ENCODE data around the gene GNAZ.

Gene GNAZ

DNA sequence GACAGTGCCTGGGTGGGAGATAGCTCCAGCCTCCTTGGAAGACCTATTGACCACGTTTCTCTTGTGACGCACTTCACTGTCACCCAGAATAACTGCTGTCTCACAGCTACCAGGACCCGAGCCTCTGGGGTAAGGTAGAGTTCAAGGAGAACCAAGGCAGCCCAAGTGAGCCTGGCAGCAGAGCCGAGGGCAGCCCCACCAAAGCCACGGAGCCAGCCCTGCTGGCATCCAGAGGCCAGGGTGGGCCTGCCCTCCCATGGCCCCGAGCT is 38.7 kb downstream of the GNAZ start:
- no peak for DNase-seq

DNA sequence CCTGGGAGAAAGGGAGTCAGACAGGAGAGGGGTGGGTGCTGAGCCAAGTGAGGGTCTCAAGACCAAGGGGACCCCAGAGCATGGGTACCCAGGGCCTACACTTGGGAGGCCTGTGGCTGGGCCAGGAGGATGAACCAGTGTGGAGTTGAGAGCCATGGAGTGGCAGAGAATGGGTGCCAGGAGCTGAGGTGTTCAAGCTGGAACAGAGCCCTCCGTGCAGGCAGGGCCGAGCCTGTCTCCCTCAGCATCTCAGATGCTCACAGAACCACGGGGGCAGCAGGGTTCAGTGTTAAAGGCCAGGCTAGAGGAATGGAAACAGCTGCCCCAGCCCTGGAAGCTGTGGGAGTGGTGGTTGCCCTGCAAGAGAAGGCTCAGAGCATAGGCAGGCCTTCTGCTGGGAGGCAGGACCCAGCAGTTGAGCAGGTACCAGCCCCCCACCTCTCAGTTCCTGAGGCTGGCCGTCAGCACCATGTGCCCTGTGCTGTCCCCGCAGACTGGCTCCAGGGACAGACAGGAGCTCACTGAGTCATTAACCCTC is 39.2 kb downstream of the GNAZ start:
- DNase-seq, result no peak

DNA sequence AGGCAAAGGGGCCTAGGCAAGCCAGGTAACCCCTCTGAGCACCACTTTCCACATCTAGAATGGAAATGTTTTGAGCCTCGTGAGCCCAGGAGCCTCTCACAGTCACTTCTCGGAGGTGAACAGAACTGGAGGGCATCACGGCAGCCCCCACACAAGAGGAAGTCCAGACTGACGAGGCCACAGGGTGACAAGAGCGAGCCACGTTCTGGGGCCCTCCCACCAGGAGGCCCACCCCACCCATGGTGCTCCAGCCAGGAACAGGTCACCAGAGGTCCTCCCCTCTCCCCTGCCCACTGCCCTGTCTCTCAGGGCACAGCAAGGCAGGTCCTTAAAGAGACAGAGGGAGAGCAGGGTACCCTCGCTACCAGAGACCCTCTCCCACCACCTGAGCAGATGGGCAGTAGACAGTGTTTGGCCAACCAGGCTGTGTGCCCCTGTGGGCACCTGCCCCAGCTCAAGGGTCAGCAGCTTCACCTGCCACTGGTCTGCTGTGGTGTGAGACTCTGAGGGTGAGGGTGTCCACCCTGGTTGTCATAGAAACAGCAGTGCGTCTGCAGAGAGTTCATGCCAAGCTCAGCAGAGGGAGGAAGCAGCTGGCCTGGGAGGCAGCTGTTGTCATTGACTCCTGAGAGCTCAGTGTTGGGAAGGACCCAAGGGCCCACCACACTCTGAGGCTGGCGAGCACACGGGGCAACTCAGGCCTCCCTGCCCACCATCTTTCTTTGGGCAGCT is 40.0 kb downstream of the GNAZ start:
- no peak for DNase-seq

DNA sequence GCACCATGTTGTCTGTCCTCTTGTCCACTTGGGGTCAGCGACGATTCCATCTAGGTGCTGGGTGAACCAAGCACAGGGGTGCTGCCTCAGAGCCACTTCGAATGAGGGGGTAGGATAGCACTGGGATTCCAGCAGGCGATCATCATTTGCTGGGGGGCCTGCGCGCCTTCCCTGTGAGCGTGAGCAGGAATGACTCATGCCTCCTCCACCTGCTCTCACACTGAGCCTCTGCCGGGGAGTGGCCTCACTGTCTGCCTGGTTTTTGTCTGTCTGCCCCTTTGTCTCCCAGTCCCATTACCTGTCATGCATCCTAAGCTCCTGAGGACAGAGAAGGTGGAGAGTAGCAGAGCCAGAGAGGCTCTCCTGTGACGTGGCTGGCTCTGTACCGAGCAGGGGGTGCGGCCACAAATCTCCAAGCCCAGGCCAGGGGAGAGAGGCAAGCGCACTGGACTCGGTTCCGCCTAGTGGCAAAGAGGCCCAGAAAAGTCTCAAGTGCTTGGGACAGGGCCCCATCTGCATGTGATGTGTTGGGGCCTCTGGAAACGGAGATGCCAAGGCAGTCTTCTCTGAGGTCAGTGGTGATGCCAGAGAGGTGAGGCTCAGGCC is 40.7 kb downstream of the GNAZ start:
- no peak for DNase-seq

DNA sequence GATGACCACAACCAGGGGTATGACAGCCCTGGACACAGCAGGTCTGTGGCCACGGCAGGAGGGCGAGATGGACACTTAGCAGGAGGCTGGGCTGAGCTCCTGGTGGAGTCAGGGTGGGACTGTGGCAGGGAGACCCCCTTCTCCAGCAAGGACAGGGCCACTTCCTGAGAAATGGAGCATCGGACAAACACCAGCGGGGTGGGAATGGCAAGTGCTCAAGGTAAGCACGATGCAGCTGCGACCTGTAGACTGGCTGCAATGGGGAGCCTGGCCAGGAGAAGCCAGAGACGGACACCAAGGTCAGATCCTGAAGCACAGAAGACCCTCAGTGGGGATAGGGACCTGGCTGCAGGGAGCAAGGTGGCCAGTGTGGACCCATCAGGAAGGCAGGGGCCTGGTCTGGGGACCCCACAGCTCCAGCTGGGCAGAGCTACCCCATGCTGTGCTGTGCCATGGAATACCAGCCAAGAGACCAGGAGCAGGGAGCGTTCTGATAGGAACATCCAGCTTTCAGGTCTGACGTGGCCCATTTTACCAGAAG is 42.2 kb downstream of the GNAZ start:
- DNase-seq, result no peak

DNA sequence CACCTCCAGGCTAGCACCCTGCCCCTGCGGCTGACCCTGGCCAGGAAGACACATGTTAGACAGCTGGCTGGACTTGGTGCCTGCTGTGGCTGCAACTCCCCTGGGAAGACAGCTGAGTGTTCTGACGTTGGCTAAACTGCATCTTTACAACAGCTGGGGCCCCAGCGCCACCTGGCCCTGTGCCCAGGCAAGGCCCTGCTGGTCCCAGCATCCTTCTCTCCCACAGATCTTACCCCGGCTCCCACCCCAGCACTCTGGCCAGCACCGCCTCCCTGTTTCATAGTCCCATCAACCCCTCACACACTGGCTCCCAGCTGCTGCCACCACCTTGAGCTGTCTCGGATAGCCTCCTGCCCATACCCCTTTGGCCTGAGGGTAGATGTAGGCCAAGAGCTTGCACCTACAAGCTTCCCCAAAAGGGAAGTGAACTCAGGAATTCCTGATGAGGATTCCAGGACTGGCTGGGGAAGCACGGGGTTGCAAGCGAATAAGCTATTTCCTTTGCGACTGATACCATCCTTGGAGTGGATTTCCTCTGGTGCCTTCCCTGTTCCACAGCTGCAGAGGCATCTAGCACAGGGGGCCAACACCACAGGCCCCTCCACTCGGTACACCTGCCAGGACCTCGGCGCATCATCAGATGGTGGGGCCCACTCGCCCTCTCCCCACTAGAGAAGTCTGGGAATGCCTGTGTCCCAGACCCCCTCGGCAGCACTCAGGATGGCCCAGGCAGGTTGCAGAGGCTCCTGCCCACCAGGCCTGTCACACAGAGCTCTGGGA is 42.9 kb downstream of the GNAZ start:
- no peak for DNase-seq

DNA sequence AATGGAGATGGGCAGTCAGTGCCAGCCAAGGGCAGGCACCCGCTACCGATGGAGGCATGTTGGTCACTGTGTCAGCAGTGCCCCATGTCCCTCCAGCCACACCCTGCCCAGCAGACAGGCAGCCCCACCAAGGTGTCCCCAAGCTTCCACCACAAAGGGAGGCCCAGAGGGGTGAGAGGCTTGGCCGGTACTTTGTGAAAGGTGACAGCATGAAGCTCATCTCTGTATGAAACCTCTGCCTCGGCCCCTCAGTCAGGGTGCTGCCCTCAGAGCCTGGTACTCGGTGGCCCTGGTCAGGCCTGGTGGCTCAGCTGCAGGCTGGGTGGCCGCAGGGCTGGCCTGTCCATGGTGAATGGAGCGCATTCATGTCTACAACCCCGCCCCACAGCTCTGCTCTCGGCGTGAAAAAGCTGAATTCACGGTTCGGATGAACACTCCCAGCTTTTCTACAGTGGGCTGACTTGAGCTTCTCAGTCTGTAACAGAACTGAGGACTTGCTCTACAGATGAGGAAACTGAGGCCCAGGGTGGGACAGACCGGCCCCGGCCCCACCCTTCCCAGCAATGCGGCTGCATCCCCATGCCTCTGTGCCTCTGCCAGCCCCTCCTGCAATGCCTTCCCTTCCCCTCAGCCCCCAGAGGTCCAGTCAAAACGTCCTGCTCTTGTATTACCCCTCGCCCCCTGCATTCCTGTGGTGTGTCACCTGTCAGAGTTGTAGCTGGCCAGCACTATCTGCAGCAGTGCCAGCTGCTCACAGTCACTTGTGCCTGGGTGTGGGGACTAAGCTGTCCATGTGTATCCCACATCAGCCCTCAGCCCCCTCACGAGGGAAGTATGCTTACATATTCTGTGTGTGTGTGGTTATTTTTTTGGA is 43.8 kb downstream of the GNAZ start:
- no peak for DNase-seq

DNA sequence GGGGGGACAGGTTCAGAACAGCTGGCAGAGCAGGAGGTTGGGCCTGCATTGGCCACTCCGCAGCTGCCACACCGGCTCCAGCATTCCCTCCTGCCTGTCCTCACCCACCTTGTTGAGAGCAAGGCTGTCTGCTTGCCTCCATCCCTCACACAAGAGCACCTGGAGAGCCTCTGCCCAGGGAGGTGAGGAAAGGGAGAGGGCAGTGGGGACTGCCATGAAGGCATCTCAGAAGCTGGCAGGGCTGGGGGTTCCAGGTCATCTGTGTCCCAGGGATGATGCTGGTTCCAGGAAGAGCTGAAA is 44.4 kb downstream of the GNAZ start:
- DNase-seq, result no peak

DNA sequence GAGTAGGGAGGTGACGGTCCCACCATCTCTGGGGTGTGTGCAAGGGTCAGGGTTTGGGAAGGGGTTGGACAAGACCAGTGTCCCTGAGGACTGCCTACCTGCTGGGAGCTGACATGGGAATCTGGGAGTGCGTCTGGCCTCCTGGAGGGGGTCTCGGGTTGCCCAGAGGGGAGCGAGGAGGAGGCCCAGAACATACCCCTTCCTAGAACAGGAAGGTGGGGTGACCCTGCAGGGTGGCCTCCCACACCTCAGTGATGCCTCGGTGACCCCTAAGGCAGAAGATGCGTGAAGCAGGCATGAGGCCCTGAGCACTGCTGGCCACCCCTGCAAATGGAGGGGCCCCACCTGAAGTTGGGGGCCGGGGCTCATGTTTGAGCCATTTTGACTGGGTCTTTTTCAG is 45.0 kb downstream of the GNAZ start:
- no peak for DNase-seq

DNA sequence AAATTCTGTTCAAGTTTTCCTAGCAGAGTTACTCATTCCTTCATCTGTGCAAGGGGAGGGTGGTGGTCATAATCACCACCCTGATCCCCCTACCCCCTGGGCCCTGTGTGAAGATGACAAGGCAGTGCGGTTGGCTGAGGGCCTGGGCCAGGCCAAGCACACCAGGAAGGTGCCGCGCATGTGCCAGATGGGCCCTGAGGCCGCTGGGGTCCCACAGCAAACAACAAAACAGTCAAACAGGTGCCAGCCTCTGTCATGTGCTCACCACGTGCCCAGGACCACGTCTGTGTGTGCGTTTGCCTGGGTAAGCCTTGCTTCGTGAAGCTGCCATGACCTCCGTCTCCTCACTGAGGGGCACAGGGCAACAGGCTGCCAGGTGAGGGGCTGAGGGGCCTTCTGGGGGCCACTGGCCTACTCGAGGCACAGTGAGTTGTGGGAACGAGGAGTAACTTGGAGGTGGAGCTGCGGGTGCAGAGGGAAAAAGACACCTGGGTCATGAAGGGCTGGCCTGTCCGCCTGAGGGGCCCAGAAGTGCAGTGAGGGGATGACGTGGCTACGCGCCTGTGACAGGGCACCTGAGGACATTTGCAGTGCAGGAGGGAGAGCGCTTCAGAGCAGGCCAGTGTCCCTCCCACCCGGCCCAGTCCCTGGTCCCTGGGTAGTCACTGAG is 45.6 kb downstream of the GNAZ start:
- no peak for DNase-seq

DNA sequence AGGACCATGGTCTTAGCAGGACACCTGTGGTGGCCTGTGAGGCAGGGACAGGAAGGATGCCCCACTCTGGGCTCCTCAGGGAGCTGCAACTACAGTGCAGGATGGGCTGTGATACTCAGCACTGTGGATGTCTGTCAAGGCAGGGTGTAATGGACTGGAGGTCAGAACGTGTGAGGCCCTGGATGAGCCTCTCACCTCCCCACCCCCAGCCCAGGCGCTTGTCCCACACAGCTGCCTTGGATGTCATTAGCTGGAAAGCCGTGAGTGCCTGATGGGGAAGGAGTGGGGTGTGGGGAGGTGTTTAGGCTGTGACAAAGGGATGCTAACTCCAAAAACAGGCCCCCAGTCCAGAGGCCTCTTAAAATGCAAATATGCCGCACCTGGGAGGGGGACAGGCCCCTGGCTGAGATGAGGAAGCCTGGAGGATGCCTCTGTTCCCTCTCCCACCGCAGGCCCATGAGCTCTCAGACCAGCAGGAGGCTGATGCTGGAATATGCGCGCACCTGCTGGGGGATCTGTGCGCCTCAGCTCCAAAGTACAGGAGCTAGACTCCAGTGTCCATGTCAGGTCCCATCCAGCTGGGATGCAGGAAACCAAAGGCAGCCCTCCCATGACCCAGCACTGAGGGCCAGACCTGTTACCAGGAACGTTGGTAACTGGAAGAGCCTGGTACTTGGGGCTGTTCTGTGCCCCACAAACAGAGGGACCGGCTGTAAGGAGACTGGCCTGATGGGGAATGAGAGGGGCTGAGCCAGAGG is 46.4 kb downstream of the GNAZ start:
- no peak for DNase-seq

DNA sequence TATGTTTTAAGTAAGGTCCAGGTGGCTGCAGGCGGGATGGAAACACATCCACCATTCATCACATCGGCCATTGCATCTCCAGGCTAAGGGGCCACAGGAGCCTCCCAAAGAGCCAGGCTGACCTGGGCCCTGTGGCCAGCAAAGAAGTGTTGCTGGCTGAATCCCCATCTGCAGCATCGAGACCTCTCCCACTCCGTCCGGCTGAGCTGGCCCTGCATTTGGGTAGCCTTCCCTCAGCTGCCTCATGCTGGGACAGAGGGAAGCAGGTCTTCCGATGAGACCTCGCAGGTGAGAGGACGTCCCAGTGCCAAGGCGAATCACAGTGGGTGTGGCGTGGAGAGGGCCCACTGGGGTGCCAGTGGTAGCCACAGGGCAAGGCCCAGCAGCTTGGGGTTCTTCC is 47.0 kb downstream of the GNAZ start:
- no peak for DNase-seq

DNA sequence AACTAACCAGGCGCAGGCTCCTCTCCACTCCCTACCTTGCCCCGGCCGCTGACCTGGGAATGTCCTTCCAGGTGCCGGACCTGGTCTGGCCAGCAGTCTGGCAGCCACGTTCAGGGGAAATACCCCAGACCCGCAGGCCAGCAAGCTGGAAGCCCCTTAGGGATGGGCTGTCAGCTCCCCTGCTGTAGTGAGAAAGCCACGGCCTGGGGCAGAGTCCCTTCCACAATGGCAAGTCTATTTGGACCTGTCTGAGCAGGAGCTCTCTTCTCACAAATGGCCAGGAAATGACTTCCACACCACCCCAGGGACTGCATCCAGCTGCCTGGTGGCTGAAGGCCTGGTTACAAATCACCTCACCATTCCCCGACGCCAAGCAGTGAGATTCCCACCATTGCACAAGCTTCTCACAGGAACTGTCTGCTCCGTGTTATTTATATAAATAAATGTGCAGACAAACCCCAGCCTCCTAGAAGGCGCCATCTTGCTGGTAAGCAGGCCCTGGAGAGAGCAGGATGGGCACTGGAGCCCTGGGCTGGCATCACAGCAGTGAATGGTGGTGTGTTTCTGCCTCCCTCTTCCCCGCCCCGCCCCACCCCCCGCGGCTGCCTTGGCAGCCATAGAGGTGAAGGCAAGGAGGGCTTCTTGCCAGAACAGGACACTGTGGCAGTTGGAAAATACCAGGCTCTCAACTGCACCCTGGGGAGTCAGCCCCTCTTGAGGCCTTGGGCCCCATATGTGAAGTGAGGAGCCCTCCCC is 47.8 kb downstream of the GNAZ start:
- no peak for DNase-seq

DNA sequence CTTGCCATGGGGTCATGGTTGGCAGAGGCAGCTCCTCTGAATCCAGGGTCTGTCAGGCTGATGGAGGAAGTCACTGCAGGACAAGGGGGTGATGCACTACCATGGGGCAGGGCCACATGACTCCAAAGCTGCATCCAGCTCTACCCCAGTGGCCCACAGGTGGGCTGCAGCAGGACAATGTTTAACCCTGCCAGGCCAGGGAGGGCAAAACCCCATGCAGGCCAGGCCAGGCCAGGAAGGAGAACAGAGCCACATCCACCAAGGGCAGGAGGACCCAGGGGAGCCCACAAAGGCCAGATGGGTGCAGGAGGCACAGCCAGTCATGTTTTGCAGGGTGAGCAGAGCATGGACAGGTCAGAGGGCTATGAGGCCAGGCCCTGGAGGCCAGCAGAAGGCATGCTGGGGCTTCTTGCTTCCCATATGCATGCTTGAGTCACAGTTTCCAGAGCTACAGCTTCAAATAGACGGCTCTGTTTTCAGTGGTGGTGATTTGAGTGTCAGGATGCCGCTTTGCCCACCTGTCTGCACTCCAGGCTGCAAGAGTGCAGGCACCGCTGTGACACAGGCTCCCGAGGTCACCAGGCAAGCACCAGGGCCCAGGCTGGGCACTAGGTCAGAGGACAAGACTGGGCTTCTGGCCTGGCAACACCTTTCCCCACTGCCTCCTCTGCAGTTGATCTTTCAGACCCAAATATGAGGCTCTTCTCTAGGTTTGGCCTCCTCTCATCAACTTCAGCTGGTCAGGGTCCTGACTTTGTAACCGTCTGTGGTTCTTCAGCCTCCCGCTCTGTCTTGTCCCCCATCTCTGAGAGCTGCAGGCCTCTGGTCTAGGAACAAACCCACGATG is 48.6 kb downstream of the GNAZ start:
- no peak for DNase-seq

DNA sequence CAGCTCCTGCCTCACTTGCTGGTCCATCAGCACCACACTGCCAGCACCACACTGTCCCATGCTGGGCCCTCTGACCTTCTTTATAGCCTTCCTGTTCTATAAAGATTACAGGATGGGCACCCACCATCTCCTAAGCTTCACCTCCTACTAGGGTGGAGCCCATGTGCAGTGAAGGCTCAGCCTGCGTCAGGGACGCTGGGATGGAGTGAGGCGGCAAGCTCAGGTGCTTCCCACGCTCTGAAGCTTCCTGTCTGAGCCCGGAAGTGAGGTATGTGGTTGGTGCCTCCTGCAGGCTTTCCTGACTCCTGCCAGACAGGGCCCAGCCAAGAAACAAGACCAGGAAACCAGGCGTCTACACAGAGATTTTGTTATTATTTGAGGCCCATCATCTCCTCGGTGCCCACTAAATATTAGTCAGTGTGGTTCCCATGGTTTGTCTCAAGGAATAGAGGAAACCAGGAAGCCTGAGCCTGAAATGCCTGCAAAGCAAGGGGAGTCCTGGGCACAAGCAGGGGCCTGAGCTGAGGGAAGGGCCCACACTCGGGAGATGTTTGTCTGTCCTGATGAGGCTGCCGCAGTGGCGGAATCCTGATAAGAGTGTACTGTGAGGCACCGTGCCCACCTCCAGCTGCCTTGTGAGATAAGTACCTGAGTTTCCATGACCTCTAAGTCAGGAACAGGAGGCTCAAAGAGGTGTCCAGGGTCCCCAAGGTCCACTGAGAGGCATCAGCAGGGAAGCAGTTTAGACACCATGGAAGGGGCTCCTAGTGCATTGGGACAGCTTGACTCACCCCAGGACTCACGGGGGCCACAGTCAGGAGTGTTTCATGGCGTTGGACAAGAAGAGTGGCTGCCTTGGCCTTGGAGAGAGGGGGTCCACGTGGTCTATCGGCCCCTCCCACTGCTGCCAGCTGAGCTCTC is 49.4 kb downstream of the GNAZ start:
- DNase-seq, result peak; percentile 72

DNA sequence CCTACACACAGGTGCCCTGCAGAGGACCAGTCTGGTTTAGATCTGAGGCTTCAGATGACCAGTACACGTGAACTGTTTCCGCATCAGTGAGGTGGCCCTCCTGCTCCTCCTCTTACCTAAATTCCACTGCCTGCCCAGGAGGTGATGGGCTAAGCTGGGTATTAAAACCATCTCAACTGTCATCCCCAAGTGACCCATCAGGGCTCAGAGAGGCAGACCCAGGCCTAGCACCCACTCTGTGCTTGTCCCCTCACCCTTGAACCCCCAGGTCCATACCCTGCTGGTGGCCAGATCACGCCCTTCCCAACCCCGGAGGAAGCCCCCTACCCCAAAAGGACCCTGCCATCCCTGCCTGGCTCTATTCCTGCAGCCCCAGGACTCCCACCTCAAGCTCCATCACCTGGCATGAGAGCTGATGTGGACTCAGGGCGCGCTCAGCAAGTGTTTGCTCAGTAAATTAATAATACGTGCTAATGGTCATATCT is 50.1 kb downstream of the GNAZ start:
- DNase-seq, result no peak

DNA sequence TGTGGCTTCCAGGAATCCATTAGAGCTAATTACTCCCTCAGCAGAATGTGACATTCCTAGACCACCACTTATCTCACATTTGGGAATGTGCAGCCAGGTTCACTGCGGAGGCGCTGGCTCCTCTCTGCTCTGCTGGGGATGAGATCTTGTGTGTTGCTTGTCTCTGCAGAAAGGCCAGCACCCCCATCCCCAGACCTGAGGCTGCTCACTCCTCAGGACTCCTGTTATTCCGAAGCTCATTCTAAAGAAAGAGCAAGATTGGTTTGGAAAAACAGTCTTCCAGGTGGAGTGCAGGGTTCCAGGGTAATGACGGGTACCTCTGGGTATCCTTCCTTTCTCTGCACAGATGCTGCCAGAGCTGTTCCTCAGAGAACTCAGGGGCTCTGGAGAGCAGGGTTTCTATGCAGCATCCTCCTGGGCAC is 50.7 kb downstream of the GNAZ start:
- DNase-seq, result no peak

DNA sequence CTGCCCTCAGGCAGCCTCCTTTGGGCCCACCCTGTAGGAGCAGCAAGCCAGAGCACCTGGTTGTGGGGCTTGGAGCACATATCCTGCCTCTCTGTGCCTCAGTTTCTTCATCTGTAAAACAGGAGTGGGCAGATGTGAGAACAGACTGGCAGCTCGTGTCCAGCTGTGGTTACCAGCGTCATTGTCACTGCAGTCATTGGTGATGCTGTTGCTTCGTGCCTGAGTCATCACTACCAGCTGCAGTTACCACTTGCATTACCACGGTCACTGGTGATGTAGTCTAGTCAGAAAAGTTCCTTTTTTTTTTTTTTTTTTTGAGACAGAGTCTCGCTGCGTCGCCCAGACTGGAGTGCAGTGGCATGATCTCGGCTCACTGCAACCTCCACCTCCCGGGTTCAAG is 51.1 kb downstream of the GNAZ start:
- DNase-seq, result no peak

Measured in stimulated activated CD4-positive, alpha-beta T cell treated with anti-CD3 and anti-CD28 coated beads, Interleukin-1b, Interleukin-23, amount 100 ng/mL, for 48 hours (primary cell).